ENCODE results near the gene ZC3H7B.

DNA sequence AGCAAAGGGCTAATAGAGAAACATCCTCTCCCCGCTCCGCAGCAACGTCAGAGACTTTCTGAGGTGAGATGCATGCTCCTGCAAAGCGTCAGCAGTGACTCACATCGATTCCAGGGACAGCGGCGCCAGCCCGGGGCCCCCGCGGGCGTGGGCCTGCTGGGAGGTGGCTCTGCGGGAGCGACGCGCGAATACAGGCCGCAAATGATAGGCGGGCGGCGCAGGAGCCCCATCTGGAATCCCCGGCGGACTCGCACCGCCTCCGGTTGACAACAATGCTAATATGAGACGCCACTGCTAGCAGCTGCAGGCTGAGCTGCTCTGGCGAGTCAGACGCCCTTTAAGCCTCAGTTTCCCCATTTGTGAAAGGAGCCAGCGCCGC, 15.9 kb upstream of the ZC3H7B start:
- TF ChIP-seq, protein P1, sequence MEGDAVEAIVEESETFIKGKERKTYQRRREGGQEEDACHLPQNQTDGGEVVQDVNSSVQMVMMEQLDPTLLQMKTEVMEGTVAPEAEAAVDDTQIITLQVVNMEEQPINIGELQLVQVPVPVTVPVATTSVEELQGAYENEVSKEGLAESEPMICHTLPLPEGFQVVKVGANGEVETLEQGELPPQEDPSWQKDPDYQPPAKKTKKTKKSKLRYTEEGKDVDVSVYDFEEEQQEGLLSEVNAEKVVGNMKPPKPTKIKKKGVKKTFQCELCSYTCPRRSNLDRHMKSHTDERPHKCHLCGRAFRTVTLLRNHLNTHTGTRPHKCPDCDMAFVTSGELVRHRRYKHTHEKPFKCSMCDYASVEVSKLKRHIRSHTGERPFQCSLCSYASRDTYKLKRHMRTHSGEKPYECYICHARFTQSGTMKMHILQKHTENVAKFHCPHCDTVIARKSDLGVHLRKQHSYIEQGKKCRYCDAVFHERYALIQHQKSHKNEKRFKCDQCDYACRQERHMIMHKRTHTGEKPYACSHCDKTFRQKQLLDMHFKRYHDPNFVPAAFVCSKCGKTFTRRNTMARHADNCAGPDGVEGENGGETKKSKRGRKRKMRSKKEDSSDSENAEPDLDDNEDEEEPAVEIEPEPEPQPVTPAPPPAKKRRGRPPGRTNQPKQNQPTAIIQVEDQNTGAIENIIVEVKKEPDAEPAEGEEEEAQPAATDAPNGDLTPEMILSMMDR (IDR thresholded peaks at IDR 0.05), result no peak
- peak in 2 of 4 donors; percentile 18 to 49 for TF ChIP-seq POLR2AphosphoS5 (IDR thresholded peaks at IDR 0.05)
- no peak for TF ChIP-seq POLR2A (IDR thresholded peaks at IDR 0.05)
